Measurements from ENCODE around the gene SEMA5B.

- no peak for TF ChIP-seq CTCF (IDR thresholded peaks at IDR 0.05; ENCODE audit: poor library complexity, severe bottlenecking)
- no peak for TF ChIP-seq EP300 (conservative IDR thresholded peaks at IDR 0.05; ENCODE audit: poor library complexity, severe bottlenecking)
- no peak for TF ChIP-seq SMC3 (conservative IDR thresholded peaks at IDR 0.05; ENCODE audit: poor library complexity)
- no peak for TF ChIP-seq POLR2AphosphoS5 (IDR thresholded peaks at IDR 0.05)
- no peak for TF ChIP-seq EZH2 (IDR thresholded peaks at IDR 0.05; ENCODE audit: borderline replicate concordance, insufficient read depth, low read length, poor library complexity, severe bottlenecking)
- no peak for TF ChIP-seq REST (IDR thresholded peaks at IDR 0.05; ENCODE audit: borderline replicate concordance)
- TF ChIP-seq MXI1 (conservative IDR thresholded peaks at IDR 0.05; ENCODE audit: poor library complexity, severe bottlenecking): no peak
Observed at GRCh38 chr3:123015596-123015995, 12.0 kb downstream of the SEMA5B start.
